ENCODE results near the gene THG1L. TPM values are rescaled to one million over a fixed set of nuclear protein-coding genes. Genes with fewer than 3 reads are reported as not detected.

THG1L gene
- polyA plus RNA-seq, 2 of the 4 experiments (the other 2 are of a cell fraction): 36.9 to 45.6 TPM

- DNase-seq (ENCODE audit: low read depth in 1 of 2, low spot score in 1 of 2) (peak; percentile 80 to 82), FAIRE-seq (no peak), ATAC-seq (peak; percentile 86 to 94)
- TF ChIP-seq ZC3H11A (IDR thresholded peaks at IDR 0.05): no peak
- peak in 1 of 2 experiments; percentile 70; a peak in 2 of 5 replicates for TF ChIP-seq JUN (IDR thresholded peaks at IDR 0.05)
- TF ChIP-seq KDM5A (IDR thresholded peaks at IDR 0.05): no peak
- TF ChIP-seq CHD2 (IDR thresholded peaks at IDR 0.05; ENCODE audit: low read length, partially characterized antibody): no peak
- peak; percentile 68 to 91 for TF ChIP-seq RAD21 (conservative IDR thresholded peaks at IDR 0.05 in 1 of 2, IDR thresholded peaks at IDR 0.05 in 1 of 2)
- 0 out of 2 replicates have a peak, but pooled peaks have one; percentile 24 for TF ChIP-seq HOXB5 (CRISPR knock-in tag; IDR thresholded peaks at IDR 0.05)
- TF ChIP-seq SMC3 (IDR thresholded peaks at IDR 0.05): peak; percentile 95
- TF ChIP-seq E2F6 (IDR thresholded peaks at IDR 0.05; ENCODE audit: borderline replicate concordance, low read depth): 0 out of 2 replicates have a peak, but pooled peaks have one; percentile 44
- no peak for TF ChIP-seq RCOR1 (IDR thresholded peaks at IDR 0.05; ENCODE audit: low read depth, low read length)
- no peak for TF ChIP-seq ATOH8 (CRISPR knock-in tag; IDR thresholded peaks at IDR 0.05; ENCODE audit: low read depth)
- TF ChIP-seq MAFK (IDR thresholded peaks at IDR 0.05; ENCODE audit: partially characterized antibody): no peak
- TF ChIP-seq HMGXB4 (CRISPR knock-in tag; IDR thresholded peaks at IDR 0.05; ENCODE audit: borderline replicate concordance): peak; percentile 41; the same call in 1 of the 2 replicates
- TF ChIP-seq EP300 (IDR thresholded peaks at IDR 0.05): no peak
- TF ChIP-seq CTCF (IDR thresholded peaks at IDR 0.05): peak; percentile 99
- no peak for TF ChIP-seq NR3C1 (IDR thresholded peaks at IDR 0.05)
- peak; percentile 75; the same call in 1 of the 2 replicates for TF ChIP-seq MYC (IDR thresholded peaks at IDR 0.05; ENCODE audit: borderline replicate concordance, low read length)
- TF ChIP-seq MAX (IDR thresholded peaks at IDR 0.05): peak; percentile 75
- TF ChIP-seq FOSL2 (IDR thresholded peaks at IDR 0.05): no peak
- TF ChIP-seq FOSL2 (CRISPR knock-in tag; IDR thresholded peaks at IDR 0.05): 0 out of 2 replicates have a peak, but pooled peaks have one; percentile 14
- 0 out of 2 replicates have a peak, but pooled peaks have one; percentile 30 for TF ChIP-seq PBX3 (IDR thresholded peaks at IDR 0.05)
- no peak for TF ChIP-seq POLR2AphosphoS2 (conservative IDR thresholded peaks at IDR 0.05; ENCODE audit: low read length)
- H3K27ac ChIP-seq: peak within 1 kb of the TSS; percentile 84 to 95
- no peaks in the 10 kb centered on the region for H3K9me3 ChIP-seq
- CTCF ChIA-PET: interaction anchor here (0.5 to 10.1 kb wide), 87 partner anchors 10 to 1389 kb away, joined by 3 to 78 read pairs (median 4); partner anchors contain the start of genes C5orf52, MED7 and THG1L
- H3K4me3 ChIP-seq: peak within 1 kb of the TSS; percentile 100
- peak within 1 kb of the TSS; percentile 81 for H3K4me2 ChIP-seq
- WGBS (ENCODE audit: missing lambda C conversion rate): 2% methylated on average over 7 of the region's 79 CpGs
- POLR2A ChIA-PET: interaction anchor here (2.7 kb wide), 1 partner anchor 12 kb away, joined by 15 read pairs; the partner anchor contains the start of gene THG1L
- H3K4me1 ChIP-seq: peaks cover 13% of the 10 kb centered on the region; the same call in 2 of the 3 replicates
Measured at GRCh38 chr5:157743163-157744050, 12.2 kb downstream of the THG1L start, which contains the start of gene LSM11. Gene LSM11 (plus strand): TSS chr5:157743712. CDS start chr5:157743751, 39 bp downstream.

Data from A549 (cell line).